ENCODE measurements around the gene PKP4.

DNA sequence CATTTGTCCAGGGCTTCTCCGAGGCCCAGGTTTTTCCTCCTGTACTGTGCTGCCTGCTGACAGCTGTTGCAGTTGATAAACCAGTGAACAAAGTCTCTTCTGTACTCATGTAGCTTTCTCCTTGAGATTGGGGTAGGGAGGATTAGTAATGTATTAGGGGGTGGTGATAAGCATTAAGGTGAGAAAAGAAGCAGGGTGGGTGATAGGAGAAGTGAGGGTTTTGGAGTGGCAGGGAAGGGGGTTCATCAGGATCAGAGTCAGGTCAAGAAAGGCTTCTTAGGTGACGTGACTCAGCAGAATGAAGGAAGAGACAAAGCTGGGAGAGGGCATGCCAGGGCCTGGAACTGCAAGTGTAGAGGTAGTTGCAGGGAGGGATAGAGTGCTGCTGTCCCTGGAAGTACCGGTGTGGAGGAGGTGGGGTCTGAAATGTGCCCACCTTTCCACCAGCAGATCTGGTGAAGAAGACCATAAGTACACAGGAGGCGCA, 48.7 kb downstream of the PKP4 start:
- TF ChIP-seq CTCF (IDR thresholded peaks at IDR 0.05) (no peak), POLR2A (IDR thresholded peaks at IDR 0.05) (no peak)
